Liver (tissue), 4 donors: ENCODE results near the gene TMEM176B. TPM values are rescaled to one million over a fixed set of nuclear protein-coding genes. Genes with fewer than 3 reads are reported as not detected.

ENCODE experiments used
- polyA plus RNA-seq, 2 donors: library from polyadenylated mRNA; stranded (reverse) in 1 of 2; unstranded in 1 of 2; fragments of 200-250 nt in 1 of 2; fragments of >200 nt in 1 of 2; fragmentation: Nextera tagmentation in 1 of 2; extraction: Ambion mirVana in 1 of 2; gene quantifications; one replicate each; pipeline versions ENCODE4 v1.2.1 to v1.2.3, GENCODE V29; 2013 to 2015
- total RNA-seq, 2 donors: library from RNA; depleted of rRNA; stranded (reverse); fragments of >200 nt; gene quantifications; one replicate each; pipeline ENCODE4 v1.2.3, GENCODE V29; 2014
- donor health status: healthy.
- donor health status: healthy.
- donor health status: healthy.

The TMEM176B gene
- total and polyA plus RNA-seq, 4 donors = 382 to 1,317 (median 999) TPM

Other genes with a start within 250 kb of the TMEM176B start
- 10 to 100 TPM; 15.6 to 21.3 TPM for gene GIMAP4, start 233.0 kb downstream of the TMEM176B start, total RNA-seq
- gene GIMAP4, start 233.0 kb downstream of the TMEM176B start, polyA plus RNA-seq = 10 to 100 TPM; 14.6 to 15.7 TPM
- gene GIMAP6, start 168.0 kb downstream of the TMEM176B start, total RNA-seq = 10 to 100 TPM; 15.0 to 17.5 TPM
- gene GIMAP6, start 168.0 kb downstream of the TMEM176B start, polyA plus RNA-seq = 1 to 10 TPM; 2.0 to 8.8 TPM
- 1 to 10 TPM; 6.9 to 9.2 TPM for gene GIMAP2, start 114.7 kb downstream of the TMEM176B start, total RNA-seq
- gene GIMAP2, start 114.7 kb downstream of the TMEM176B start, polyA plus RNA-seq = 1 to 10 TPM; 4.9 to 5.0 TPM
- gene GIMAP1, start 83.8 kb downstream of the TMEM176B start, total RNA-seq = 1 to 10 TPM; 2.3 to 3.8 TPM
- 1 to 10 TPM; 1.5 to 2.8 TPM for gene GIMAP1, start 83.8 kb downstream of the TMEM176B start, polyA plus RNA-seq
- gene GIMAP5, start 62.9 kb downstream of the TMEM176B start, total RNA-seq = 10 to 100 TPM; 11.1 to 20.6 TPM
- gene GIMAP5, start 62.9 kb downstream of the TMEM176B start, polyA plus RNA-seq = 10 to 100 TPM in 1 of 2 donors, 1 to 10 TPM in 1; 9.7 to 13.0 TPM
- gene TMEM176A, start 405 bp upstream of the TMEM176B start, total RNA-seq = 100 to 1,000 TPM; 346 to 404 TPM
- gene TMEM176A, start 405 bp upstream of the TMEM176B start, polyA plus RNA-seq = 100 to 1,000 TPM; 675 to 703 TPM
- under 1 TPM in 1 of 2 donors, not detected in 1; 0.08 TPM for gene AOC1, start 52.2 kb upstream of the TMEM176B start, total RNA-seq
- under 1 TPM in 1 of 2 donors, not detected in 1; 0.01 TPM for gene AOC1, start 52.2 kb upstream of the TMEM176B start, polyA plus RNA-seq
- 10 to 100 TPM in 1 of 2 donors, under 1 TPM in 1; 0.33 to 74.6 TPM for gene KCNH2, start 178.0 kb upstream of the TMEM176B start, total RNA-seq
- gene KCNH2, start 178.0 kb upstream of the TMEM176B start, polyA plus RNA-seq = under 1 TPM in 1 of 2 donors, not detected in 1; 0.18 TPM
- 1 to 10 TPM; 5.4 to 6.1 TPM for gene NOS3, start 190.7 kb upstream of the TMEM176B start, total RNA-seq
- gene NOS3, start 190.7 kb upstream of the TMEM176B start, polyA plus RNA-seq = 1 to 10 TPM; 1.6 to 4.9 TPM
- not detected for gene ATG9B, start 224.1 kb upstream of the TMEM176B start, total RNA-seq
- under 1 TPM in 1 of 2 donors, not detected in 1; 0.61 TPM for gene ATG9B, start 224.1 kb upstream of the TMEM176B start, polyA plus RNA-seq
- 10 to 100 TPM; 12.4 to 28.3 TPM for gene ABCB8, start 228.1 kb upstream of the TMEM176B start, total RNA-seq
- 10 to 100 TPM; 16.7 to 30.2 TPM for gene ABCB8, start 228.1 kb upstream of the TMEM176B start, polyA plus RNA-seq
- gene ASIC3, start 248.2 kb upstream of the TMEM176B start, total RNA-seq = 1 to 10 TPM in 1 of 2 donors, under 1 TPM in 1; 0.05 to 1.0 TPM
- gene ASIC3, start 248.2 kb upstream of the TMEM176B start, polyA plus RNA-seq = under 1 TPM; 0.22 to 0.55 TPM